Left ventricle myocardium inferior (tissue), 1 donor: Measurements from ENCODE around the gene CACNB2. TPM values are rescaled to one million over a fixed set of nuclear protein-coding genes. Genes with fewer than 3 reads are reported as not detected.

Experiments used
- DNase-seq: peaks from one replicate; pipeline ENCODE4 v3.0.0-alpha.2; 2020
- H3K27ac ChIP-seq: fragments of 200-600 bp; replicated peaks from 2 replicates; pipeline ENCODE4 v1.8.0; 2021
- H3K27me3 ChIP-seq: fragments of 200-600 bp; 2 replicates; pipeline ENCODE4 v1.8.0; 2021; ENCODE audit warnings: low read depth
- H3K36me3 ChIP-seq: fragments of 200-600 bp; 2 replicates; pipeline ENCODE4 v1.8.0; 2021
- H3K4me1 ChIP-seq: fragments of 200-600 bp; 2 replicates; pipeline ENCODE4 v1.8.0; 2021
- H3K4me3 ChIP-seq: fragments of 200-600 bp; 2 replicates; pipeline ENCODE4 v1.8.0; 2021; ENCODE audit warnings: mild to moderate bottlenecking, moderate library complexity
- H3K9me3 ChIP-seq: fragments of 200-600 bp; replicated peaks from 2 replicates; pipeline ENCODE4 v1.8.0; 2021
- CTCF ChIP-seq: fragments of 200-600 bp; IDR thresholded peaks from 2 replicates; pipeline ENCODE4 v1.8.0; 2021; ENCODE audit warnings: antibody characterized with exemption, mild to moderate bottlenecking, borderline replicate concordance
- intact Hi-C: fragments of 100-400 bp; cut with micrococcal nuclease; formaldehyde crosslinking; loops from one replicate; pipeline ENCODE4 v1.11.0; 2022
- total RNA-seq: library from RNA; stranded (reverse); fragmentation: NEBNext Ultra II Directional; extraction: Animal tissue kit (Norgen Biotek cat#: 25700); gene quantifications from one replicate; pipeline ENCODE4 v1.2.1, GENCODE V29; 2021
- donor health status: DM: no; HTN: yes; CAD: no; lungs with severe emphysema.

CACNB2 gene
- total RNA-seq, 1 donor from 2014 or later, result 38.1 TPM

DNA sequence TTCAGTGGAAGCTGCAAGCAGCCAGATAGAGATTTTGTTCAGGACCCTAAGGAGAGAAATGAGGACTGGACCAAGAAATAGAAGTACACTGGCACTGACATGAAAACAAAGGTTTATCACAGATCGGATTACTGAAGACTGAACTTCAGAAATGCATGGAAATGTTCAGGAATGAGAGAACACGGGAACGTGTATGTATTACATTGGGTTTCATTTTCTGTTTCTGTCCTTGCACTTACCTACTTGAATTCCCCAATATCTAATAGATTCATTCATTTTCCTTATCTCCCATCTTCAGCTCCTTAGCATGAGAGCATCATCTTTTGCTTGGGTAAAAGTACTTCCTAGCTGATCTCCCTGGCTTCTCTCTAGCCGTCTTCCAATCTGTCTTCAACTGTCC is 114.5 kb downstream of the CACNB2 start:
- Histone ChIP-seq H3K36me3 (no peaks in the 10 kb centered on the region), H3K27ac (no peak overlapping the region), H3K4me3 (no peak overlapping the region), H3K27me3 (no peaks in the 10 kb centered on the region), H3K9me3 (no peaks in the 10 kb centered on the region), H3K4me1 (peaks cover 4% of the 10 kb centered on the region)
- no peak for DNase-seq
- no peak for TF ChIP-seq CTCF
- intact Hi-C loops, result no loop called here

DNA sequence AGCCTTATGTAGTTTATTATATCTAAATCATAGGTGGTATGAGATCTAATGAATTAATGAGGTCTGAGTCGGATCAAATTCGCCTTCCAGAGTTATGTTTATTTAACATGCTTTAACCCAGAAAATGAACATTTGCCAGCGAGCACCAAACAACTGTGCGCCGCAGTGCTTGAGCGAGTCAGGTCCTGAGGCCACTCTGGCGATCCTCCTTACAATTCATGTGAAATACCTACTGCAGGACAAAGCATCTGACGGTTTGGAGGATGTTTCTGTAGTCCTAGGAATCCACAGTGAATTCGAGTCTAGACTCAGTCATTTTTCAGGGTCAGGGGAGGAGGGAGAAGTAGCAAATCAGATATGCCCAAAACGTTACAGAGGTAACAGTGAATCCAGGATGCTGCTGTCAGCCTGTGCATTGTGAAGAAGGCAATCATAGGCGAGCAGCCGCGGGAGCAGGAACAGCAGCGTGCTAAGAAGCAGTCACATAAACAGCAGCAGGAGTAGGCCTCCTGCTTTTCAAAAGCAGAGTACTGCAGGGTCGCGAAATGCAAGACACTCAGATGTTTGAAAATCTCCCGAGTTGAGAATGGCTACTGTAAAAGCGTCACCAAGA is 120.2 kb downstream of the CACNB2 start:
- intact Hi-C loops, result no loop called here
- no peak overlapping the region for H3K27ac ChIP-seq
- no peaks in the 10 kb centered on the region for H3K27me3 ChIP-seq
- DNase-seq, result no peak
- peak overlapping the region; percentile 45 for H3K4me3 ChIP-seq
- peaks cover 12% of the 10 kb centered on the region for H3K4me1 ChIP-seq
- H3K9me3 ChIP-seq, result no peaks in the 10 kb centered on the region
- TF ChIP-seq CTCF, result no peak
- H3K36me3 ChIP-seq, result no peaks in the 10 kb centered on the region

- H3K4me1 ChIP-seq, result peaks cover 12% of the 10 kb centered on the region
- H3K27ac ChIP-seq, result no peak overlapping the region
- H3K9me3 ChIP-seq, result no peaks in the 10 kb centered on the region
- no peak for DNase-seq
- peak overlapping the region; percentile 45 for H3K4me3 ChIP-seq
- no peaks in the 10 kb centered on the region for H3K36me3 ChIP-seq
- TF ChIP-seq CTCF, result no peak
- intact Hi-C loops, result no loop called here
- no peaks in the 10 kb centered on the region for H3K27me3 ChIP-seq
These were observed 120.9 kb downstream of the CACNB2 start for GRCh38 chr10:18261063-18261610.

GRCh38 chr10:18261768-18262231 is 121.6 kb downstream of the CACNB2 start:
- Histone ChIP-seq H3K4me3 (peak overlapping the region; percentile 45), H3K36me3 (no peaks in the 10 kb centered on the region), H3K4me1 (peaks cover 12% of the 10 kb centered on the region), H3K27ac (no peak overlapping the region), H3K9me3 (no peaks in the 10 kb centered on the region), H3K27me3 (no peaks in the 10 kb centered on the region)
- intact Hi-C loops, result no loop called here
- DNase-seq, result no peak
- TF ChIP-seq CTCF, result no peak

- peaks cover 12% of the 10 kb centered on the region for H3K4me1 ChIP-seq
- intact Hi-C loops, result no loop called here
- no peaks in the 10 kb centered on the region for H3K9me3 ChIP-seq
- no peak overlapping the region for H3K4me3 ChIP-seq
- H3K27me3 ChIP-seq, result no peaks in the 10 kb centered on the region
- no peak for TF ChIP-seq CTCF
- no peaks in the 10 kb centered on the region for H3K36me3 ChIP-seq
- no peak for DNase-seq
- H3K27ac ChIP-seq, result no peak overlapping the region
These were observed 124.3 kb downstream of the CACNB2 start for GRCh38 chr10:18264466-18265050.
